Coronary artery (tissue), 2 donors: ENCODE measurements around the gene CCDC187.

Experiments used
- DNase-seq: peaks from one replicate; pipeline ENCODE4 v3.0.0-alpha.2; 2017; ENCODE audit warnings: low spot score
- H3K27ac ChIP-seq, 2 donors: fragments of 200-600 bp; sonication (generic); one replicate each; pipeline ENCODE4 v1.5.1; 2016 to 2019
- H3K4me3 ChIP-seq: fragments of 200-600 bp; sonication (generic); 2 replicates; pipeline ENCODE4 v1.5.1; 2016; ENCODE audit warnings: mild to moderate bottlenecking, moderate library complexity
- CTCF ChIP-seq: fragments of 200-600 bp; sonication (generic); IDR thresholded peaks from one replicate; pipeline ENCODE4 v1.5.1; 2019; ENCODE audit warnings: antibody characterized with exemption

CCDC187 gene

GRCh38 chr9:136242248-136242647 lies 61.6 kb downstream of the CCDC187 start:
- no peak for TF ChIP-seq CTCF
- Histone ChIP-seq H3K4me3 (no peak overlapping the region), H3K27ac (no peak overlapping the region)
- DNase-seq, result no peak

DNA sequence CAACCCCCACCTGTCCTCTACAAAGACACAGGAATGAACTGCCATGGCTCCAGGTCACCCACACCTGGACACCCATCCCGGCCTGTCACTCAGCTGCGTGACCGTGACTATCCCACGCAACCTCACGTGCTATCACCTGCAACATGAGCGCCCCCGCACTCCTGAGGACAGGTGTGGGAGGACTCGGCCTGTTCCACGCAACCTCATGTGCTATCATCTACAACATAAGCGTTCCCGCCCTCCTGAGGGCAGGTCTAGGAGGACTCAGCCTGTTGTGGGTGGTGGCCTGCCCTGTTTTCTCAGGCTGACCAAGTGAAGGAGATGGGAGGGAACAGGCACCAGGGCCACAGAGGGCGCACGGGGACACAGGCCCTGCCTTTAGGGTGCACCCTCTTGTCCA lies 62.4 kb downstream of the CCDC187 start:
- DNase-seq, result no peak
- no peak overlapping the region for H3K27ac ChIP-seq
- no peak overlapping the region for H3K4me3 ChIP-seq
- TF ChIP-seq CTCF, result no peak

DNA sequence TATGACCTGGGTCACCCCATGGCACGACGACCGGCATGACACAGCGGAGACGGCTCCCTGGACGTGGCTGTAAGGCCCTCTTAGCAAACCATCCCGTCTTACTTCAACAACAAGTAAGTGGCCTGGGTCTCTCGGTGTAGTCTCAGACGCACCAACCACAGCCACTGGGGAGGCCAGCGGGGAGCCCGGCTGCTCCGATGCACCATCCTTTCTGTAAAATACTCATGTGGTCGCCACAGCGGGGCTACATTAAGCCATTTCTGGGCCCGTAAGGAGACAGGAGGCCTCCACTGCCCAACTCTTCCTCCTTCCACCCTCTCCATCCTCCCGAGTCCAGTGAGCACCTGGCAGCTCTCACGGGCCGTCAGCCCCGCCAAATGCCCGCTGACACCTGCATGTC lies 63.0 kb downstream of the CCDC187 start:
- no peak for TF ChIP-seq CTCF
- no peak for DNase-seq
- Histone ChIP-seq H3K4me3 (no peak overlapping the region), H3K27ac (no peak overlapping the region)

- DNase-seq, result no peak
- no peak overlapping the region for H3K27ac ChIP-seq
- TF ChIP-seq CTCF, result no peak
- no peak overlapping the region for H3K4me3 ChIP-seq
These were observed 63.9 kb downstream of the CCDC187 start for GRCh38 chr9:136239983-136240330.

DNA sequence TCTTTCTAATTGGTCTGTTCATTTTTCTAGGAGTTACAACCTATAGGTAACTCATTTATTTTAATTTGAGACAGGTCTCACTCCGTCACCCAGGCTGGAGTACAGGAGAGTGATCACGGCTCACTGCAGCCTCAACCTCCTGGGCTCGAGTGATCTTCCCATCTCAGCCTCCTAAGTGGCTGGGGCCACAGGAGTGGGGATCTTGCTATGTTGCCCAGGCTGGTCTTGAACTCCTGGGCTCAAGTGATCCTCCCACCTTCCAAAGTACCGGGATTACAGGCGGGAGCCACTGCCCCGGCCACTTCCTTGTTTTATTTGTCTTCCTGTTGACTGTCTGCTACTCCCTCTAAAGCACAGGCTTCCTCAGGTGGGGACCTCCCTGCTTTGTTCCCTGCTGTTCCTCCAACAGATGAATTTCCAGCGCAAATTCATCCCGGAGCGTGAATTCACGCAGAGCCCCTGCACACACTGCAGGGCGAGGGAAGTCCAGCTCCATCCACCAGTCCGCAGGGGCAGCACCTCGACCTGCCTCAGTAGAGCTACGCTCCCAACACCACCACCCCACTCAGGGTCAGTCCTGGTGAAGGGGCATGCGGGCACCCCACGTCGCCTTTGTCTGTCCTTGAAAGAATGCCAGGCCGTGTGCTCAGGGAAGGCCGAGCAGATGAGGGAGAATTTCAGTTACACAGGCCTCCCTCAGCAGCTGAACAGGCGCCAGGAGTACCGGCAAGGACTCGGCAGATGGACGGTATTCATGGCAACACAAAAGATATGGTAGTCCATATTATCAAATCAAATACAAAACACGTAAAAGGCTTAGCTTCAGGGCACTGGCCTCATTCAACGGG lies 64.5 kb downstream of the CCDC187 start:
- no peak overlapping the region for H3K4me3 ChIP-seq
- no peak for DNase-seq
- TF ChIP-seq CTCF, result no peak
- H3K27ac ChIP-seq, result no peak overlapping the region

DNA sequence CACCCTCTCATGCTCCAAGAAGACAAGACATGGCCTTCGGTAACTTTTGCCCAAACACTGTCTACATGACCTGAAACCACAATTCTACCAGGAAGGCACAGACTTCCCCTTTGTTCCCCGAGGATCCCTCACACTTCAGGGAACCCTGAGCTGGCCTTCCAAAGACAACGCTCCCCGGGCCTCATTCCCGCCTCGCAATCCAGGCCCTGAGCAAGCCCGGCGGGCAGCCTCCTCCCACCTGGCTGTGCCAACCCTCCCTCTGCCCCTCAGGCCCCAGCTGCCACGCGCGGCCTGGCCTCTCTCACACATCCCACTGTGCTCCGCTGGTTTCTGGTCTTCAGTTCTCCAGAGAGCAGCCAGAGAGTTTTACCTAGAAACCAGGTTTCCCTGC lies 65.6 kb downstream of the CCDC187 start:
- no peak overlapping the region for H3K4me3 ChIP-seq
- H3K27ac ChIP-seq, result no peak overlapping the region
- no peak for DNase-seq
- no peak for TF ChIP-seq CTCF
